Esophagus mucosa (tissue), 1 donor: ENCODE data around the gene ARL14EP. TPM values are rescaled to one million over a fixed set of nuclear protein-coding genes. Genes with fewer than 3 reads are reported as not detected.
A peak's percentile ranks its signal among the peaks of the same experiment; 100 is the strongest.

Experiments
- ATAC-seq: fragments of 200-7000 bp; cut with Tn5 transposase; one replicate; pipeline ENCODE4 v1.9.1; 2020
- total RNA-seq: library from RNA; stranded (reverse); gene quantifications from one replicate; pipeline ENCODE4 v1.2.4, GENCODE V29; 2023
- donor health status: DM: yes; HTN: yes; CAD: no.

ARL14EP gene
- total RNA-seq, result 10.9 TPM

- ATAC-seq, result peak; percentile 100
Measured at GRCh38 chr11:30322826-30323710, at the start of gene ARL14EP. Gene ARL14EP, plus strand, starts transcription at chr11:30323104. Its CDS starts 7,845 bp downstream, at chr11:30330949.

GRCh38 chr11:30277176-30277575 lies 45.7 kb upstream of the ARL14EP start:
- no peak for ATAC-seq

GRCh38 chr11:30279796-30280195 lies 43.1 kb upstream of the ARL14EP start:
- no peak for ATAC-seq

DNA sequence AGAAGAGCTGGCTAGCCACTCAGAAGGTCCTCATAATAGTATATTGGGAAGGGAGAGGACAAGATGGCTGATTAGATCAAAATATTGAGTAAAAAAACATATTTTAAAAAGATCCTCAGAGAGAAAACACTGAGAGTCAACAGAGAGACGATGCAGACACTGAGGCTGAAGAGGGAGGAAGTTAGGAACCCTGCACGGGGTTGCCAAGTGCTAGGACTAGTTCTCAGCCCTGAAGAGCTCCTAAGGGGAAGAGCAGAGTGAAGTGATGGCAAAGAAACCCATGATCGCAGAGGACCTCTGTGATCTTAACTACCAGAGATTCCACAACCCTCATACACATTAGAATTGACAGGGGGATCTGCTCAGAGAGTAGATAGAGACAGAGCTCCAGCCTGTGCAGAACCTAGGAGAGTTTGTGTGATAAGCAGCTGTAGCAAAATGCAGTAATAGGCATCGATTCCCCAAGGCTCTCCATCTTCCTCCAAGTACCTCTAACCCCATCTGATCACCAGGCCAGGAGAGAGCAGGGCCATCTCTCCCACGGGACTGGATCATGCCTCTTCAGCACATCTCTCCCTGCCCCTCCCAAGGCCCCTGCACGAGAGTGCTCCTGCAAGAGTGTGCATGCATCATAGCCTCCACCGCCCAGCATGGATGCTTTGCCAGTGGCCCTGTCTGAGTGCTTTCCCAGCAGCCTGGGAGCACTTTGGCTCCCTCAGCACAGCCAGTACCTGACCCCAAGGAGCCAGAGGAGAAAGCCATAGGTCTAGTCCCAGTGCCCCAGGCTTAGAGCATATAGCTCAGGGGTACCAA lies 41.2 kb upstream of the ARL14EP start:
- peak; percentile 33 for ATAC-seq

- ATAC-seq, result peak; percentile 20
Measured at GRCh38 chr11:30282289-30282631, 40.6 kb upstream of the ARL14EP start.

GRCh38 chr11:30284836-30285235 lies 38.1 kb upstream of the ARL14EP start:
- no peak for ATAC-seq

GRCh38 chr11:30285416-30286121 lies 37.3 kb upstream of the ARL14EP start:
- ATAC-seq, result no peak

DNA sequence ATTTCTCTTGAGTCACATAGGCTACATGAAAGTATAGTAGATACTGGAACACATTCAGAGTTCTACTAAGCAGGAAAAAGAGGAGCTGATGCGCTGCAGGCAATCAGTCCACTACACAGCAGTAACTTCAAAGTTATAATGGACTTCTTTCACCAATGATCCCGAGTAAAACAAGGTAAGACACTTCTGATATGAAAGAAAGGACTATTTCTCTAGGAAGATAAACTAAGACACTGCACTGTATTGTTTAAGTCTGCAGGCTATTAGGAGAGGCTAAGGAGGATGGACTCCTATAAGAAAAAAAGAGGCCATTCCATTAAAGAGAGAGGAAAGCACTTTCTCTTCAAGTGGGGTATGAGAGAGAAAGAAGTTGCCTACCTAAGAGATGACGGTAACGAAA lies 31.6 kb upstream of the ARL14EP start:
- no peak for ATAC-seq

- ATAC-seq, result no peak
Measured at GRCh38 chr11:30292545-30292944, 30.4 kb upstream of the ARL14EP start.

GRCh38 chr11:30295178-30295885 lies 27.6 kb upstream of the ARL14EP start:
- ATAC-seq, result no peak

- ATAC-seq, result no peak
Measured at GRCh38 chr11:30304620-30305019, 18.3 kb upstream of the ARL14EP start.

GRCh38 chr11:30310623-30311022 lies 12.3 kb upstream of the ARL14EP start:
- no peak for ATAC-seq

DNA sequence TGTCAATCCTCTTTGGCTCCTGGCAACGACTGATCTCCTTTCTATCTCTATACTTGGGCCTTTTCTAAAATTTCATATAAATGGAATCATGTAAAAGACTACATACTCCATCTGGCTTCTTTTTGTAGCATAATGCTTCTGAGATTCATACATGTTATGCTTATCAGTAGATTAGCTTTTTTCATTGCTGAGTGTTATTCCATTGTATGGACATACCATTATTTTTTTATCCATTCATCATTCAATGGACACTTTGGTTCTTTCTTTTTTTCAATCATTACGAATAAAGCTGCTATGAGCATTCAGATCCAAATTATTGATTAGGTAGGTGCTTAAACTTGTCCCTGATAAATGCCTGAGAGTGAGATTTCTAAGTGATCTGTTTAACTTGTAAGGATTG lies 11.7 kb upstream of the ARL14EP start:
- ATAC-seq, result no peak

DNA sequence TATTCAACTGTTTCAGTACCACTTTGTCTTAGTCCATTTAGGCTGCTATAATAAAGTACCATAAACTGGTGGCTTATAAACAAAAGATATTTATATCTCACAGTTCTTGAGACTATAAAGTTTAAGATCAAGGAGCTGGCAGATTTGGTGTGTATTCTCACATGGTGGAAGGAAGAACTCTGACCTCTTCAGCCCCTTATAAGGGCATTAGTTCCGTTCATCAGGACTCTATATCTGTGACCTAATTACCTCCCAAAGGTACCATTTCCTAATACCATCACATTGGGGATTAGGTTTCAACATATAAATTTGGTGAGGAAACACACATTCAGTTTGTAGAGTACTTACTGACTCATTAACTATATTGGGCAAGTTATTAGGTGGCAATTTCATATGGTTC lies 10.7 kb upstream of the ARL14EP start:
- ATAC-seq, result no peak

DNA sequence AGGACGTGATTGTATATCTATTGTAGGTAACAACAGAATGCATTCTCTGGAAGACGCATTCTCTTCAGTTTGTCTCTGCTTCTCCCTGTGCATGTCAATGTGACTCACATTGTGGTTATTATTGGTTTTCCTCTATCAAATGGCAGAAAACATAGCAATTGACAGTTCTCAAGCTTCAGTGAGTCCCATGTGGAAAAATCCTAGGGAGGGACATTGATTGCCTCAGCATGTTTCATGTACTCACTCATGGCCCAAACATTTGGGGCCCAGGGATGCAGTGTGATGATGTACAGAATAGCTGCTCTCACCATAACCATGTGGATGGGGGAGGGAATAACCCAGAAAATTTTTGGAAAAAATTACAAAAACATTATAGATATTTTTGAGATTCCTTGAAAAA lies 9.3 kb upstream of the ARL14EP start:
- no peak for ATAC-seq

DNA sequence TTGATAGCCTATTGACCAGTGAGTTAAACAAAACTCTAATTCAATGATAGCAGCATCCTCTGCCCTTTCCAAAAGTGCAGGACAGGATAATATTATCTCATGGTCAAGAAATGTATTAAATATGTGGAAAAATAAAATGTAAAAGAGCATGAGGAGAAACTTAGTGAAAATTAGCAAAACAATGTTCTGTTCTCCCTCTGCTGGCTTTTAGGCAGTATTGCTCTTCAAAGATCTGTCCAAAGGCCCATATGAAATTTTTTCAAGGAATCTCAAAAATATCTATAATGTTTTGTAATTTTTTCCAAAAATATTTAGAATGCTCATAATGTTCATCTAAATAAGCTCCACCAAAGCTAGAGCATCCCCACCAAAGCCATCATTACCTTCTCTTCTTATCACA lies 8.3 kb upstream of the ARL14EP start:
- no peak for ATAC-seq

DNA sequence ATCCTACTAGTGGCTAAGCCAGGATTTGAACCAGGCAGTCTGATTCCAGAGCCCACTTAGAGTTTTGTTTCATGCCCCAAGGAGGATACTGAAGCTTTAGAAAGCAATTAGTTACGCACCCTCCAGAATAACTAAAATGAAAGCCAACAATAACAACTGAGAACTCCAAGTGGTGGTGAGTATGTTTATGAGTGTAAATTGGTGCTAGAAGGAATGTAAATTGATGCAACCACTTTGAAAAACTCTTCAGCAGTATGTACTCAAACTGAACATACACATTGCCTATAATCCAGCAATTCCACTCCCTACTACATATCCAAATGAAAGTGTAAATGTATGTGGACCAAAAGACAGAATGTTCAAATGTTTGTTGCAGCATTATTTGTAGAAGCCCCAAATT lies 6.7 kb upstream of the ARL14EP start:
- ATAC-seq, result no peak

GRCh38 chr11:30317030-30317429 lies 5.9 kb upstream of the ARL14EP start:
- ATAC-seq, result no peak

- ATAC-seq, result no peak
Measured at GRCh38 chr11:30321321-30321720, 1.6 kb upstream of the ARL14EP start.

GRCh38 chr11:30322191-30322590 lies 713 bp upstream of the ARL14EP start:
- ATAC-seq, result no peak

- no peak for ATAC-seq
Measured at GRCh38 chr11:30326114-30326778, 3.3 kb downstream of the ARL14EP start.

- ATAC-seq, result no peak
Measured at GRCh38 chr11:30326906-30327305, 4.0 kb downstream of the ARL14EP start.
